Right atrium auricular region (tissue), 2 donors: ENCODE results near the gene CACUL1. TPM values are rescaled to one million over a fixed set of nuclear protein-coding genes. Genes with fewer than 3 reads are reported as not detected.

Source experiments
- DNase-seq: peaks from one replicate; pipeline ENCODE4 v3.0.0-alpha.2; 2019; ENCODE audit warnings: low spot score
- H3K27ac ChIP-seq, 2 donors: fragments of 200-600 bp; sonication (generic); 1 replicate in 1 of 2; 2 replicates in 1 of 2; pipeline ENCODE4 v1.5.1; 2016 to 2019
- H3K27me3 ChIP-seq, 2 donors: fragments of 200-600 bp; sonication (generic); one replicate each; pipeline versions ENCODE4 v1.5.1 to v1.6.0; 2017 to 2019
- H3K36me3 ChIP-seq: fragments of 200-600 bp; sonication (generic); one replicate; pipeline ENCODE4 v1.5.1; 2016
- H3K4me1 ChIP-seq, 2 donors: fragments of 200-600 bp; sonication (generic); one replicate each; pipeline versions ENCODE4 v1.5.1 to v1.6.0; 2017 to 2019
- H3K4me3 ChIP-seq, 2 donors: fragments of 200-600 bp; sonication (generic); 1 replicate in 1 of 2; 2 replicates in 1 of 2; pipeline ENCODE4 v1.5.1; 2017 to 2019; ENCODE audit warnings: mild to moderate bottlenecking in 1 of 2, moderate library complexity in 1 of 2
- H3K9me3 ChIP-seq, 2 donors: fragments of 200-600 bp; sonication (generic); one replicate each; pipeline ENCODE4 v1.5.1; 2019
- total RNA-seq, 2 donors: library from RNA; depleted of rRNA; stranded (reverse); fragments of >200 nt; gene quantifications; one replicate each; pipeline ENCODE4 v1.1.0, GENCODE V29; 2016
- TF ChIP-seq, protein P1 (sequence below), 2 donors: fragments of 200-600 bp; sonication (generic); IDR thresholded peaks; one replicate each; pipeline ENCODE4 v1.5.1; 2019; ENCODE audit warnings: antibody characterized with exemption in 2 of 2

CACUL1 gene
- total RNA-seq, 2 donors from 2014 or later = 17.2 to 17.5 TPM

DNA sequence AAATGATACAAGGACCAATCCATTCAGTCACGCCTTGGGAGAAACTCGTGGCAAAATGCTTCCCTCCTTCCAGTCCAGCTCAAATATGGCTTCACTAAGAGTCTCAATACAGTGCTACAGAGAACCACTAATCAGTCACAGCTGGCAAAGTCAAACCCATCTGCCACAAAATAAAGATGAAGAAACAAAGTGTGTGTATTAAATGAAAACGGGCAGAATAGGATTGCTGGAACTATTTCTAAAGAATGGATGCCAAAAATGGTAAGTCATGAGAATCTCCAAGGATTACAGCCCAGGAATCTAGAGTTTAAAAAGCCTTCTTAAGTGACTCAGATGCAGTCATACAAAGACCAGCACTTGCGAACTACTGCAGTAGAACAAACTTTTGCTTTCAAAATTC, 61.9 kb downstream of the CACUL1 start:
- H3K36me3 ChIP-seq = peaks cover 26% of the 10 kb centered on the region

DNA sequence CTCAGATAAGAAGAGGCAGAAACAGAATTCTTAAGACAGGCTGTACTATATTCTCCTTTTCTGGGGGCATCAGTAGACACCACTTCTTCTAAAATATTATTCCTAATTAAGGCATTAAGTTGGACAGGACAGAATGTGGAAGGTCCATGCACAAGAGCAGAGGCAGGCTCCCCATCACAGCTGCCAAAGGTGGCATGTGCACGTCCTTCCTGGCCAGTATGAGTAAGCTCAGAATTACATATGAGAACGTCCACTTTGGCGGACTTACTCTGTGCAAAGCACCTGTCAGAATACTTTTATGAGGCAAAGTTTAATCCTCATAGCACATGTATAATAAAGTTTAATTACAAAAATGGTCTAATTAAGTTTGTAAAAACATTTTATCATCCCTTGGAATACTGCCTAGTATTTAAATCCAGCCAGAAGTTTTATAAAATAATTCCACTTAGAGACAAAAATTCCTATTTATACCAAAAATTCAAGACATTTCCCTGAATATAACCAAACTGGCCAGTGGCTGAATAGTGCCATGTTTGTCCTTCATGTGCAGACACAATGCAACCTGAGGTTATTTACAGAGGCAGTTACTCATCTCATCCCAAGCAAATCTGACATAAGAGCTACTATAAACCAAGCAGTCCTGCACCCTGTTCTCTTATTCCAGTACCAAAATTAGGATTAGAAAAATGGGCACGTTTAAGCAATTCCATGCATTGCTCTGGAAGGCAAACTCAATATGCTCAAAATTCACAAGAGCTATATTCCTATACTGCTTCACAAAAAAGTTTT, 65.5 kb downstream of the CACUL1 start:
- TF ChIP-seq, protein P1, sequence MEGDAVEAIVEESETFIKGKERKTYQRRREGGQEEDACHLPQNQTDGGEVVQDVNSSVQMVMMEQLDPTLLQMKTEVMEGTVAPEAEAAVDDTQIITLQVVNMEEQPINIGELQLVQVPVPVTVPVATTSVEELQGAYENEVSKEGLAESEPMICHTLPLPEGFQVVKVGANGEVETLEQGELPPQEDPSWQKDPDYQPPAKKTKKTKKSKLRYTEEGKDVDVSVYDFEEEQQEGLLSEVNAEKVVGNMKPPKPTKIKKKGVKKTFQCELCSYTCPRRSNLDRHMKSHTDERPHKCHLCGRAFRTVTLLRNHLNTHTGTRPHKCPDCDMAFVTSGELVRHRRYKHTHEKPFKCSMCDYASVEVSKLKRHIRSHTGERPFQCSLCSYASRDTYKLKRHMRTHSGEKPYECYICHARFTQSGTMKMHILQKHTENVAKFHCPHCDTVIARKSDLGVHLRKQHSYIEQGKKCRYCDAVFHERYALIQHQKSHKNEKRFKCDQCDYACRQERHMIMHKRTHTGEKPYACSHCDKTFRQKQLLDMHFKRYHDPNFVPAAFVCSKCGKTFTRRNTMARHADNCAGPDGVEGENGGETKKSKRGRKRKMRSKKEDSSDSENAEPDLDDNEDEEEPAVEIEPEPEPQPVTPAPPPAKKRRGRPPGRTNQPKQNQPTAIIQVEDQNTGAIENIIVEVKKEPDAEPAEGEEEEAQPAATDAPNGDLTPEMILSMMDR (IDR thresholded peaks at IDR 0.05) = no peak
- H3K27ac ChIP-seq = no peak overlapping the region
- no peaks in the 10 kb centered on the region for H3K27me3 ChIP-seq
- no peak overlapping the region for H3K4me3 ChIP-seq
- H3K4me1 ChIP-seq = no peaks in the 10 kb centered on the region
- H3K36me3 ChIP-seq = peaks cover 43% of the 10 kb centered on the region
- H3K9me3 ChIP-seq = no peaks in the 10 kb centered on the region
- no peak for DNase-seq

More for the DNA sequence above, 61.9 kb downstream of the CACUL1 start:
- DNase-seq = no peak
- no peak overlapping the region for H3K27ac ChIP-seq
- no peaks in the 10 kb centered on the region for H3K9me3 ChIP-seq
- no peak overlapping the region for H3K4me3 ChIP-seq
- H3K4me1 ChIP-seq = no peaks in the 10 kb centered on the region
- TF ChIP-seq, protein P1 (IDR thresholded peaks at IDR 0.05) = no peak
- no peaks in the 10 kb centered on the region for H3K27me3 ChIP-seq

DNA sequence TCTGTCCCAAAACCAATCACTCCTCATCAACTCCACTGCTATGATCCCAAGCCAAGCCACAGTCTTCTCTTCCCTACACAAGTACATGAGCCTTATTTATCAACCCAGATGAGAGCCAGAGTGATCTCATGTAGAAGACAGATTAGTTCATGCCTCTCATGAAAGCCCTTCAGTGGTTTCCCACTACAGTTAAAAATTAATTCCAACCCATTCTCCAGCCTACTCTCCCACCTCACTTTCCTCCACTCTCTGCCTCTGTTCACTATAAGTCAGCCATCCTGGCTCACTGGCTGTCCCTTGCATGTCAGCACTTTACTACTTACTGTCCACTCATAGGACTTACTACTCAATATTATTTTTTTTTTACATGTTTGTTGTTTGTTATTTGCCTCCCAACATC, 67.3 kb downstream of the CACUL1 start:
- H3K9me3 ChIP-seq = no peaks in the 10 kb centered on the region
- no peak for DNase-seq
- no peak overlapping the region for H3K27ac ChIP-seq
- TF ChIP-seq, protein P1 (IDR thresholded peaks at IDR 0.05) = no peak
- no peaks in the 10 kb centered on the region for H3K4me1 ChIP-seq
- H3K4me3 ChIP-seq = no peak overlapping the region
- no peaks in the 10 kb centered on the region for H3K27me3 ChIP-seq
- H3K36me3 ChIP-seq = peaks cover 51% of the 10 kb centered on the region

DNA sequence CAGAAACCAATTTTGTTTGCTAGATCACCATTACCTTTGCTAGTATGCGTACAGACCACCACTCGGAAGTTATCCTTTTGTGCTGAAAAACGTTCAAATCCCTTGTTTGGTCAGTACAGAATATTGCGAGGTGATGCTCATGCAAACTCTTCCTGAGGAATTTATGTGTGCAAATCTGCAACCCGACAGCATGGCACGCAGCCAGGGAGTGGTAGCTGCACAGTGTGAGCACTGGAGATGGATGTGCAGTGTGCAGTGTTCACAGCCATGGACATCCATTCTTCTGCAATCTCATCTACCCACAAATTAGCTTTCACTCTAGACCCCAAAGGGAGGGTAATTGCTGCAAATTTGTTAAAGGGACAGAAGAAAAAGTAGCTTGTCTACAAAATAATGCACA, 72.2 kb downstream of the CACUL1 start:
- Histone ChIP-seq H3K4me3 (no peak overlapping the region), H3K27ac (no peak overlapping the region), H3K9me3 (no peaks in the 10 kb centered on the region), H3K4me1 (no peaks in the 10 kb centered on the region), H3K27me3 (no peaks in the 10 kb centered on the region), H3K36me3 (peaks cover 32% of the 10 kb centered on the region)
- TF ChIP-seq, protein P1 (IDR thresholded peaks at IDR 0.05) = no peak
- DNase-seq = no peak

DNA sequence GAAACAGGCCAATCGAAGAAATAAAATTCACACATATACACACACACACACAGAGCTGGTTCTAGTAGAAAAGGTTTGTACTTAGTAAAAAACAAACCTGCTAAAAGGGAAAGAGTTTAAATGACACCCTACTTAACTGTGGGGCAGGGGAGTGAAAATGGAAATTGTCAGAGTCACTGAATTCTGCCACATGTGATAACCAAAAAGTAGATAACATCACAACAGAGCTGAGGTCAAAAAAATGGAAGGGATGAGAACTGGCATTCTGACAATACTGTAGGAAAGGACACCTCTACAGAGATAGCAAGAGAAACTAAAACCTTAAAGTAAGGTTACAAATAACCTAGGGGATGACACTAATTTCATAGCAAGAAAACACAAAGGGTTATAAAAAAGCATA, 74.6 kb downstream of the CACUL1 start:
- H3K27me3 ChIP-seq = no peaks in the 10 kb centered on the region
- H3K9me3 ChIP-seq = no peaks in the 10 kb centered on the region
- H3K27ac ChIP-seq = no peak overlapping the region
- TF ChIP-seq, protein P1 (IDR thresholded peaks at IDR 0.05) = no peak
- no peaks in the 10 kb centered on the region for H3K4me1 ChIP-seq
- no peak overlapping the region for H3K4me3 ChIP-seq
- DNase-seq = no peak
- H3K36me3 ChIP-seq = peaks cover 16% of the 10 kb centered on the region
